B cell (primary cell): ENCODE data around the gene INF2. TPM values are rescaled to one million over a fixed set of nuclear protein-coding genes. Genes with fewer than 3 reads are reported as not detected.

Experiments used
- ATAC-seq: fragments of 200-7000 bp; cut with Tn5 transposase; one replicate; pipeline ENCODE4 v1.10.0; 2021; ENCODE audit warnings: low read depth, mild to moderate bottlenecking, moderate number of reproducible peaks, moderate library complexity
- CTCF ChIA-PET: fragments of 350-600 bp; sonication (Branson Sonifier 250); formaldehyde crosslinking; loops from one replicate; lab custom pipeline; 2021; ENCODE audit warnings: antibody characterized with exemption, inconsistent platforms; lab: Charles Lee
- POLR2A ChIA-PET: fragments of 350-600 bp; sonication (Branson Sonifier 250); formaldehyde crosslinking; loops from one replicate; lab custom pipeline; 2021; ENCODE audit warnings: antibody characterized with exemption; lab: Charles Lee
- DNase-seq: peaks from one replicate; pipeline ENCODE4 v3.0.0; 2013
- H2AFZ ChIP-seq: 2 replicates; pipeline ENCODE4 v1.6.1; 2012; ENCODE audit warnings: mild to moderate bottlenecking, low read depth, low read length; ENCODE audit not compliant: insufficient read depth, poor library complexity, severe bottlenecking
- H3K27ac ChIP-seq, 2 donors: 1 replicate in 1 of 2; 2 replicates in 1 of 2; pipeline ENCODE4 v1.5.1; 2012 to 2013; ENCODE audit warnings: low read length in 2 of 2, mild to moderate bottlenecking in 2 of 2, moderate library complexity in 1 of 2
- H3K27me3 ChIP-seq, 4 experiments: fragments of 200-600 bp in 1 of 4; sonication (generic) in 1 of 4; replicated peaks in 1 of 4; 1 replicate in 2 of 4; 2 replicates in 2 of 4; pipeline versions ENCODE4 v1.6.1 to v1.7.0; 2013 to 2016; ENCODE audit warnings: low read length in 3 of 4, mild to moderate bottlenecking in 2 of 4, mixed read lengths in 1 of 4, moderate library complexity in 1 of 4; ENCODE audit not compliant: insufficient read depth in 4 of 4, control insufficient read depth in 3 of 4; ENCODE audit errors: control extremely low read depth in 1 of 4
- H3K36me3 ChIP-seq, 2 experiments: replicated peaks in 1 of 2; 1 replicate in 1 of 2; 2 replicates in 1 of 2; pipeline versions ENCODE4 v1.6.1 to v1.7.1; 2013; ENCODE audit warnings: low read length in 1 of 2; ENCODE audit not compliant: insufficient read depth in 2 of 2, control insufficient read depth in 1 of 2; ENCODE audit errors: control extremely low read depth in 1 of 2, extremely low read depth in 1 of 2
- H3K4me1 ChIP-seq, 2 donors: fragments of 200-600 bp in 1 of 2; sonication (generic) in 1 of 2; 1 replicate in 1 of 2; 2 replicates in 1 of 2; pipeline versions ENCODE4 v1.5.1 to v1.6.1; 2013 to 2017; ENCODE audit warnings: low read length in 2 of 2; ENCODE audit not compliant: control insufficient read depth in 2 of 2, insufficient read depth in 2 of 2
- H3K4me2 ChIP-seq: replicated peaks from 2 replicates; pipeline ENCODE3; 2012; ENCODE audit warnings: mild to moderate bottlenecking, low read depth, low read length; ENCODE audit not compliant: poor library complexity, severe bottlenecking
- H3K4me3 ChIP-seq, 5 experiments: fragments of 200-600 bp in 1 of 5; sonication (generic) in 1 of 5; 1 replicate in 3 of 5; 2 replicates in 2 of 5; pipeline versions ENCODE4 v1.5.1 to v1.7.0; 2011 to 2016; ENCODE audit warnings: low read length in 4 of 5, mild to moderate bottlenecking in 4 of 5, low read depth in 2 of 5, control low read depth in 1 of 5, moderate library complexity in 1 of 5; ENCODE audit not compliant: insufficient read depth in 1 of 5; ENCODE audit errors: control extremely low read depth in 1 of 5, extremely low read depth in 1 of 5
- H3K79me2 ChIP-seq: fragments of 200-600 bp; sonication (generic); one replicate; pipeline ENCODE4 v1.6.0; 2016; ENCODE audit warnings: low read length; ENCODE audit not compliant: control insufficient read depth, insufficient read depth
- H3K9ac ChIP-seq: fragments of 200-600 bp; sonication (generic); 2 replicates; pipeline ENCODE4 v1.6.1; 2017; ENCODE audit warnings: mild to moderate bottlenecking, low read length, moderate library complexity
- H3K9me3 ChIP-seq, 3 donors: one replicate each; pipeline versions ENCODE4 v1.6.1 to v1.7.1; 2013; ENCODE audit warnings: low read length in 2 of 3; ENCODE audit not compliant: control insufficient read depth in 2 of 3, insufficient read depth in 1 of 3; ENCODE audit errors: control extremely low read depth in 1 of 3
- H4K20me1 ChIP-seq: 2 replicates; pipeline ENCODE4 v1.6.0; 2012; ENCODE audit warnings: mild to moderate bottlenecking, low read length; ENCODE audit not compliant: insufficient read depth, control insufficient read depth, poor library complexity, severe bottlenecking
- H3K27ac Mint-ChIP-seq: one replicate; pipeline ENCODE4 v1.8.0; 2021; ENCODE audit warnings: mixed read lengths
- H3K27me3 Mint-ChIP-seq: one replicate; pipeline ENCODE4 v1.8.0; 2021; ENCODE audit warnings: mixed read lengths
- H3K4me1 Mint-ChIP-seq: one replicate; pipeline ENCODE4 v1.8.0; 2021; ENCODE audit warnings: mixed read lengths
- H3K4me3 Mint-ChIP-seq: one replicate; pipeline ENCODE4 v1.8.0; 2021; ENCODE audit warnings: mixed read lengths
- H3K9me3 Mint-ChIP-seq: one replicate; pipeline ENCODE4 v1.8.0; 2022; ENCODE audit warnings: mixed read lengths; ENCODE audit not compliant: insufficient read depth
- CTCF ChIP-seq: fragments of 200-600 bp; IDR thresholded peaks from one replicate; pipeline ENCODE4 v1.8.0; 2022; ENCODE audit warnings: antibody characterized with exemption, mild to moderate bottlenecking
- EZH2 ChIP-seq: IDR thresholded peaks from 2 replicates; pipeline ENCODE4 v1.6.1; 2012; ENCODE audit warnings: borderline replicate concordance, low read depth, mild to moderate bottlenecking, moderate library complexity, low read length; ENCODE audit not compliant: insufficient read depth, poor library complexity, severe bottlenecking
- WGBS: methylation state at CpG from one replicate; pipeline ENCODE4 v1.1.5; 2013; ENCODE audit warnings: missing lambda C conversion rate; ENCODE audit not compliant: insufficient coverage; 5-methylcytosine and 5-hydroxymethylcytosine counted together
- intact Hi-C: fragments of 100-400 bp; cut with micrococcal nuclease; formaldehyde crosslinking; loops from one replicate; pipeline ENCODE4 v1.10.0; 2022
- polyA plus RNA-seq: library from polyadenylated mRNA; depleted of rRNA; stranded (reverse); fragments of >200 nt; gene quantifications from 2 replicates; pipeline ENCODE4 v1.2.3, GENCODE V29; 2012
- total RNA-seq, 2 donors: library from RNA; stranded (reverse); fragments of 120-200 nt in 1 of 2; gene quantifications; 1 replicate in 1 of 2; 2 replicates in 1 of 2; pipeline versions ENCODE4 v1.2.3 to v1.2.4, GENCODE V29; 2013 to 2022

Gene INF2
- total and polyA plus RNA-seq, 2 donors (not counting 1 experiment from before 2014, with no cell fraction given), result 90.2 to 100 TPM

- Histone ChIP-seq H3K9ac (peak overlapping the region; percentile 48), H3K79me2 (no peaks in the 10 kb centered on the region), H3K27ac (peak overlapping the region; percentile 98 to 100), H3K9me3 (peaks cover 0 to 19% (median 0%) of the 10 kb centered on the region in 3 donors), H3K27me3 (no peaks in the 10 kb centered on the region), H3K36me3 (no peaks in the 10 kb centered on the region), H4K20me1 (no peaks in the 10 kb centered on the region), H2AFZ (peak overlapping the region; percentile 57), H3K4me1 (peaks cover 61 to 69% of the 10 kb centered on the region in 2 donors), H3K4me2 (peak overlapping the region; percentile 96), H3K4me3 (peak overlapping the region in 3 of 5 experiments; percentile 20 to 29 (median 25))
- Mint-ChIP-seq H3K27ac (peak overlapping the region; percentile 99), H3K9me3 (no peaks in the 10 kb centered on the region), H3K27me3 (no peaks in the 10 kb centered on the region), H3K4me3 (peak overlapping the region; percentile 84), H3K4me1 (peaks cover 77% of the 10 kb centered on the region)
- POLR2A ChIA-PET, result interaction anchor here (1.0 kb wide), 1 partner anchor 53 kb away, joined by 3 read pairs; no protein-coding TSS in a partner anchor
- no peak for ATAC-seq
- intact Hi-C loops, result loop anchor here (2.0 kb wide), 1 partner anchor 33 kb away; the partner anchor contains the start of gene INF2
- CTCF ChIA-PET, result interaction anchor here (0.6 to 3.9 kb wide), 3 partner anchors 10 to 24 kb away, joined by 3 to 37 read pairs (median 19); no protein-coding TSS in a partner anchor
- WGBS, result 28% methylated on average over 28 of the region's 29 CpGs
- TF ChIP-seq EZH2 (no peak), CTCF (no peak)
- DNase-seq, result peak; percentile 77
Measured at GRCh38 chr14:104656014-104656714, 33.3 kb upstream of the INF2 start.
